H1 (cell line): Measurements from ENCODE around the gene DDX51. TPM values are rescaled to one million over a fixed set of nuclear protein-coding genes. Genes with fewer than 3 reads are reported as not detected.

Experiments
- ATF2 ChIP-seq: IDR thresholded peaks from 2 replicates; pipeline ENCODE4 v1.6.1; 2012; ENCODE audit warnings: low read length, inconsistent platforms
- CHD7 ChIP-seq: fragments of 300-600 bp; sonication (generic); IDR thresholded peaks from 2 replicates; pipeline ENCODE4 v1.7.1; 2012; ENCODE audit warnings: low read length, moderate library complexity, mild to moderate bottlenecking, inconsistent platforms; ENCODE audit not compliant: insufficient replicate concordance
- CTBP2 ChIP-seq: IDR thresholded peaks from 2 replicates; pipeline ENCODE4 v1.7.0; 2011; ENCODE audit warnings: borderline replicate concordance, mild to moderate bottlenecking, moderate library complexity, mixed read lengths, low read length; ENCODE audit not compliant: insufficient read depth, insufficient read length
- RBBP5 ChIP-seq: IDR thresholded peaks from 2 replicates; pipeline ENCODE4 v1.7.1; 2012; ENCODE audit warnings: low read depth, mild to moderate bottlenecking, inconsistent platforms, low read length, moderate library complexity, borderline replicate concordance
- polyA plus RNA-seq, 7 experiments: library from polyadenylated mRNA; depleted of rRNA in 3 of 7; stranded (reverse) in 5 of 7; unstranded in 2 of 7; fragments of >200 nt in 5 of 7; fragments of 200-250 nt in 2 of 7; gene quantifications; 1 replicate in 5 of 7; 2 replicates in 1 of 7; 4 replicates in 1 of 7; pipeline versions ENCODE4 v1.2.1 to v1.2.3, GENCODE V29; 2011 to 2013; ENCODE audit warnings: missing spikeins in 2 of 7, mixed read lengths in 2 of 7
- total RNA-seq: library from RNA; stranded (reverse); fragmentation: NEBNext Ultra II Directional; extraction: Animal tissue kit (Norgen Biotek cat#: 25700); gene quantifications from 2 replicates; pipeline ENCODE4 v1.2.1, GENCODE V29; 2021

Gene DDX51
- total and polyA plus RNA-seq, 2 of the 8 experiments (the other 6 are each of a cell fraction or from before 2014, with no cell fraction given) = 11.2 to 24.4 TPM

GRCh38 chr12:132103542-132104308 lies 40.4 kb downstream of the DDX51 start (continued):
- TF ChIP-seq CHD7 (no peak), ATF2 (no peak), RBBP5 (no peak), CTBP2 (no peak)
